Left lung (tissue), 10 donors: ENCODE data around the gene SQOR. TPM values are rescaled to one million over a fixed set of nuclear protein-coding genes. Genes with fewer than 3 reads are reported as not detected.

Experiments
- ATAC-seq: fragments of 200-7000 bp; cut with Tn5 transposase; one replicate; pipeline ENCODE4 v1.9.1; 2020; ENCODE audit warnings: moderate library complexity
- DNase-seq, 4 donors: peaks; one replicate each; pipeline ENCODE4 v3.0.0-alpha.2; 2013 to 2020
- H3K27ac ChIP-seq, 2 donors: fragments of 200-600 bp; sonication (generic) in 1 of 2; one replicate each; pipeline versions ENCODE4 v1.5.0 to v1.8.0; 2020 to 2021
- H3K27me3 ChIP-seq, 2 donors: fragments of 200-600 bp; sonication (generic) in 1 of 2; one replicate each; pipeline versions ENCODE4 v1.5.0 to v1.8.0; 2020 to 2021
- H3K36me3 ChIP-seq, 2 donors: fragments of 200-600 bp; sonication (generic) in 1 of 2; one replicate each; pipeline versions ENCODE4 v1.5.0 to v1.8.0; 2020 to 2021
- H3K4me1 ChIP-seq, 2 donors: fragments of 200-600 bp; one replicate each; pipeline ENCODE4 v1.8.0; 2021
- H3K4me3 ChIP-seq, 2 donors: fragments of 200-600 bp; sonication (generic) in 1 of 2; one replicate each; pipeline versions ENCODE4 v1.5.0 to v1.8.0; 2020 to 2021; ENCODE audit warnings: mild to moderate bottlenecking in 1 of 2
- H3K9me3 ChIP-seq, 2 donors: fragments of 200-600 bp; sonication (generic) in 1 of 2; one replicate each; pipeline versions ENCODE4 v1.5.0 to v1.8.0; 2020 to 2021
- intact Hi-C, 2 donors: fragments of 100-400 bp; cut with DNase I; formaldehyde crosslinking; loops; one replicate each; pipeline versions ENCODE4 v1.11.2 to v1.14.2; 2022
- polyA plus RNA-seq, 6 donors: library from polyadenylated mRNA; unstranded; fragments of 120-200 nt; gene quantifications; one replicate each; pipeline ENCODE4 v1.2.1, GENCODE V29; 2013; ENCODE audit not compliant: insufficient read length in 6 of 6
- total RNA-seq, 2 donors: library from RNA; stranded (reverse); fragmentation: NEBNext Ultra II Directional; extraction: Animal tissue kit (Norgen Biotek cat#: 25700); gene quantifications; one replicate each; pipeline ENCODE4 v1.2.1, GENCODE V29; 2021
- TF ChIP-seq, protein P1 (sequence below), 2 donors: fragments of 200-600 bp; sonication (generic) in 1 of 2; IDR thresholded peaks; one replicate each; pipeline versions ENCODE4 v1.5.0 to v1.8.0; 2021; ENCODE audit warnings: antibody characterized with exemption in 2 of 2
- donor health status: DM: no; HTN: yes; CAD: no.
- donor health status: DM: no; HTN: no; CAD: no.

Gene SQOR
- total and polyA plus RNA-seq, 8 donors: 9.3 to 116 (median 12.0) TPM

DNA sequence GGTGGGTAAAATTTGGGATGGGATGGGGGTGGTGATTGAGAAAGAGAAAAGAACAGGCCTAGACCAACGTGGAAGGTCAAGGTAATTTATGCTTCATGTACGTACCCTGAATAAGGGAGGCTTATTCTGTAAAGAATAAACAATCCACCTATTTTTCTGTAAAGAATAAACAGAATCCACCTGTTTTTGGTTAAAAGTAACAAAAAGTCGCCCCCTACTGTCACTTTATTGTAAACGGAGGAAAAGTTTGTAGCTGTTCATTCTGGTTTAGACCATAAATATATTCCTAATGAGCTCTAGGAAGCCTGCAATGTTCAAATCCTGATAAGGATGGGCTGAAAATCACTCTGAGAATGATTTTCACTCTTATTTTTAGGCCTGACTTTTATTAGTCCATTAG, 23.5 kb upstream of the SQOR start:
- intact Hi-C loops: loop anchor here in 1 of 2 donors (5.0 kb wide), 1 partner anchor 154 kb away; no protein-coding TSS in a partner anchor

DNA sequence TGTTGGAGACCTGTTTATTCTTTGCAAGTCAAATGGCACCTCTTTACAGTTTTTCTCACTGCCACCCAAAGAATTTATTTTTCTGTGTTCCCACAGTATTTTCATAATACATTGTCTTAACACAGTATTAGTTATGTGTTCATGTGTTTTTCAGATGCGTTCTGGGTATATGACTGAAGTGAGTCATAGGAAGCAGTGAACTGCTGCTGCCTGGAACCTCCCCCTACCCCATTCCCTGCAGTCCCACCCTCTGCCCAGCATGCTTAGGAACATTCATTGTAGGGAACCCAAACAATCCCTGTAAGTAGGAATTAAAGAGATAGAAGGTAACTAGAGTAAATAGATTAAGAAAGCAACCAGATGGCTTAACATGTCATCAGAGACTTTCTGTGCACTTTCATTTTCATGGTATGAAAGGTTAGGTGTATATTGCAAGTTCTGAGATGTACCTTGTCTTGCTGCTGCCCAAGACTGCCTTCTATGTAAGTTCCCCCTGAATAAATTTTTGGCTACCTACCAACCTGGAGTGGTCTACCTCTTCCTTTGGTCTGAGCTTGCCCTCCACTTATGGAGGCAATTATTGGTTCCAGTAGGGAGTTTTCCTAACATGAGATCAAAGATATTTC, 21.9 kb upstream of the SQOR start:
- TF ChIP-seq, protein P1, sequence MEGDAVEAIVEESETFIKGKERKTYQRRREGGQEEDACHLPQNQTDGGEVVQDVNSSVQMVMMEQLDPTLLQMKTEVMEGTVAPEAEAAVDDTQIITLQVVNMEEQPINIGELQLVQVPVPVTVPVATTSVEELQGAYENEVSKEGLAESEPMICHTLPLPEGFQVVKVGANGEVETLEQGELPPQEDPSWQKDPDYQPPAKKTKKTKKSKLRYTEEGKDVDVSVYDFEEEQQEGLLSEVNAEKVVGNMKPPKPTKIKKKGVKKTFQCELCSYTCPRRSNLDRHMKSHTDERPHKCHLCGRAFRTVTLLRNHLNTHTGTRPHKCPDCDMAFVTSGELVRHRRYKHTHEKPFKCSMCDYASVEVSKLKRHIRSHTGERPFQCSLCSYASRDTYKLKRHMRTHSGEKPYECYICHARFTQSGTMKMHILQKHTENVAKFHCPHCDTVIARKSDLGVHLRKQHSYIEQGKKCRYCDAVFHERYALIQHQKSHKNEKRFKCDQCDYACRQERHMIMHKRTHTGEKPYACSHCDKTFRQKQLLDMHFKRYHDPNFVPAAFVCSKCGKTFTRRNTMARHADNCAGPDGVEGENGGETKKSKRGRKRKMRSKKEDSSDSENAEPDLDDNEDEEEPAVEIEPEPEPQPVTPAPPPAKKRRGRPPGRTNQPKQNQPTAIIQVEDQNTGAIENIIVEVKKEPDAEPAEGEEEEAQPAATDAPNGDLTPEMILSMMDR (IDR thresholded peaks at IDR 0.05): no peak
- ATAC-seq: no peak
- DNase-seq: no peak
- Histone ChIP-seq H3K4me3 (no peak overlapping the region), H3K36me3 (peaks cover 0 to 19% of the 10 kb centered on the region in 2 donors), H3K27me3 (no peaks in the 10 kb centered on the region), H3K4me1 (no peaks in the 10 kb centered on the region), H3K9me3 (no peaks in the 10 kb centered on the region), H3K27ac (no peak overlapping the region)
- intact Hi-C loops: loop anchor here in 1 of 2 donors (5.0 kb wide), 1 partner anchor 156 kb away; no protein-coding TSS in a partner anchor

More for the DNA sequence above, 23.5 kb upstream of the SQOR start:
- no peaks in the 10 kb centered on the region for H3K27me3 ChIP-seq
- H3K36me3 ChIP-seq: peaks cover 0 to 33% of the 10 kb centered on the region in 2 donors
- ATAC-seq (no peak), DNase-seq (no peak)
- TF ChIP-seq, protein P1 (IDR thresholded peaks at IDR 0.05): peak; percentile 18 to 27
- H3K27ac ChIP-seq: no peak overlapping the region
- H3K4me3 ChIP-seq: no peak overlapping the region
- H3K9me3 ChIP-seq: no peaks in the 10 kb centered on the region
- H3K4me1 ChIP-seq: no peaks in the 10 kb centered on the region

DNA sequence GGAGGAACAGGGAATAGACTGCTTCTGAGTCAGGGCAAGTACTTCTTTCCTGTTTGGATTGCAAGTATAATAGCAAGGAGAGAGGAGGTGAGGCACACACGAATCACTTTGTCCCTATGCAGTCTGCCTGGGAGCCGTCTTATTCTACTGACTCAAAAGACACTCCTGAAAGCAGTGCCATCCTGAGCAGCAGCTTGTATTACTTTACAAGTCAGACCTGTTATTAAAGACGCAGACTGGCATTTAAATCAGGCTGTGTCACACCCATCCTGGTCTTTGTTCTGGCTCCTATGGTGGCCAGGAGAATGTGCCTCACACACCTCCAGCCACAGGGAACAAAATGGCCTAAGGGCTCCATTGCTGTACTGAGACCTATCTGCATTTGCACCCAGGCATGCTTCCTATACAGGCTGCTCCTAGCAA, 17.9 kb upstream of the SQOR start:
- intact Hi-C loops: no loop called here
- H3K4me3 ChIP-seq: no peak overlapping the region

DNA sequence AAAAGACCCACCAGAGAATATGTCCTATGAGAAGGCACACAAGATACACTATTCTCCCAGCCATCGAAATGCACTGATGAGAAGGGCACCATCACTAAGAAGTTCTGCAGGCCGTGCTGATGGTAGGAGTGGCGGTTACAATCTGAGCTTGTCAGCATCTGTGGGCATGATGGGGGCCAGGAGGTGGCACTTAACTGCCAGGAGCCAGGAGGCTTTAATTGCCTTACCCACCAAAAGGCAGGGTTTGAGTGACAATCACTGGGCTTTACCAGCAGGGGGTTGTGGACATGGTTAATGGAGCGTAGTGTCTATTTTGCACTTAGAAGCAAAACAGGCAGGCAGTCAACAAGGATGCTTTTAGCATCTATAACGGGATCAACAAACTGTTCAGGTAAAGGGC, 16.0 kb upstream of the SQOR start:
- intact Hi-C loops: no loop called here
- no peaks in the 10 kb centered on the region for H3K27me3 ChIP-seq

More for the DNA sequence above, 17.9 kb upstream of the SQOR start:
- Histone ChIP-seq H3K36me3 (no peaks in the 10 kb centered on the region), H3K4me1 (no peaks in the 10 kb centered on the region), H3K9me3 (no peaks in the 10 kb centered on the region), H3K27ac (no peak overlapping the region), H3K27me3 (no peaks in the 10 kb centered on the region)
- ATAC-seq (no peak), DNase-seq (no peak)
- TF ChIP-seq, protein P1 (IDR thresholded peaks at IDR 0.05): no peak

DNA sequence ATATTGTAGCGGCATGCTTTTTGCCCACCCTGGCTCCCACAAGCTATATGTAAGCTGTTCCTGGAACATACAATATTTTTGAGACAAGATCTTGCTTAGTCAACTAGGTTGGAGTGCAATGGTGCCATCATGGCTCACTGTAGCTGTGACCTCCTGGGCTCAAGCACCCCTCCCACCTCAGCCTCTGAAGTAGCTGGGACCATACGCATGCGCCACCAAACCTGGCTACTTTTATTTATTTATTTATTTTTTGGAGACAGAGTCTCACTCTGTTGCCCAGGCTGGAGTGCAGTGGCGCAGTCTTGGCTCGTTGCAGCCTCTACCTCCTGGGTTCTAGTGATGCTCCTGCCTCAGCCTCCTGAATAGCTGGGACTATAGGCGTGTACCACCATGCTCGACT, 6.7 kb upstream of the SQOR start:
- H3K27me3 ChIP-seq: no peaks in the 10 kb centered on the region
- no peak for DNase-seq
- no peak for ATAC-seq
- no peaks in the 10 kb centered on the region for H3K36me3 ChIP-seq
- no peak overlapping the region for H3K27ac ChIP-seq
- TF ChIP-seq, protein P1 (IDR thresholded peaks at IDR 0.05): no peak
- peaks cover 0 to 9% of the 10 kb centered on the region in 2 donors for H3K4me1 ChIP-seq
- intact Hi-C loops: no loop called here
- peaks cover 0 to 32% of the 10 kb centered on the region in 2 donors for H3K9me3 ChIP-seq
- H3K4me3 ChIP-seq: no peak overlapping the region

More for the DNA sequence above, 16.0 kb upstream of the SQOR start:
- DNase-seq (no peak), ATAC-seq (no peak)
- Histone ChIP-seq H3K36me3 (no peaks in the 10 kb centered on the region), H3K4me1 (no peaks in the 10 kb centered on the region), H3K27ac (no peak overlapping the region), H3K4me3 (no peak overlapping the region), H3K9me3 (no peaks in the 10 kb centered on the region)
- TF ChIP-seq, protein P1 (IDR thresholded peaks at IDR 0.05): no peak
